Activated T-cell treated with anti-CD3 and anti-CD28 coated beads for 1 hour (primary cell): Measurements from ENCODE around the gene GID8.

Experiments
- DNase-seq: peaks from one replicate; pipeline ENCODE4 v3.0.0-alpha.2; 2020; ENCODE audit warnings: low read depth

The GID8 gene

DNA sequence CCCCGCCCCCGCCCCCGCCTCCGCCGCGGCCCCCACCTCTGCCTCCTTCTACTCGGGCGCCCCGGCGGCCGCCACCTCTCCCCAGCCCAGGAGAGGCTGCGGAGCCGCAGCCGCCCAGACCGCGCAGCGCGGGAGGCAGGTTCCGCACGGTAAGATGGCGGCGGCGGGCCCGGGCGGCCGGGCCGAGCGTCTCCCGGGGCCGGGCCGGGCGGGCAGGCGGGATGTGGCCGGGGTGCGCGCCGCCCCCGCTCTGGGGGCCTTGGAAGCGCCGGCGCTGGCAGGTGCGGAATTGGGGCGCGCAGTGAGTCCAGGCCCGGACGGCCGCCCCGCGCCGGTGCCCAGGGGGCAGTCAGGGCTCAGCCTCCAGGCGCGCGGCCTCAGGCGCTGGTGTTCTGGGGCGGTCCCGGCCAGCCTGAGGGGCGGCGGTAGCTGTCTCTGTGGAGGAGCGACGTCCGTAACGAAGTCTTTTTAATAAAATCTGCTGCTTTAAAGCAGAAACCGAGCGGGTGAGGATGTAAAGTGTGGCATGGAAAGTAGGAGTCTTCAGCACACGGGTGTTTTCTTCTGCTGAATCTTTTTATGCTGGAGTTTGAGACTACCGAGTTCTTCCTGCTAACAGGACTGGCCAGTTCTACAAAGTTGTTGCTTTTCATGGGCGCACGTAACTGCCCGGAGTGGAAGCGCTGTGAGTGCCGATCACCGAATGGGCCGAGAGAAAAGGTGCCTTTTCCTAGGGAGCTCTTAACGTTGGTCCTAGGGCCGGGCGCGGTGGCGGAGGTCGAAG, at the start of gene GID8:
Gene GID8, plus strand, starts transcription at position 43 of the 784 bp plus-strand sequence. CDS start 3,356 bp downstream, outside the sequence.
- DNase-seq: no peak

DNA sequence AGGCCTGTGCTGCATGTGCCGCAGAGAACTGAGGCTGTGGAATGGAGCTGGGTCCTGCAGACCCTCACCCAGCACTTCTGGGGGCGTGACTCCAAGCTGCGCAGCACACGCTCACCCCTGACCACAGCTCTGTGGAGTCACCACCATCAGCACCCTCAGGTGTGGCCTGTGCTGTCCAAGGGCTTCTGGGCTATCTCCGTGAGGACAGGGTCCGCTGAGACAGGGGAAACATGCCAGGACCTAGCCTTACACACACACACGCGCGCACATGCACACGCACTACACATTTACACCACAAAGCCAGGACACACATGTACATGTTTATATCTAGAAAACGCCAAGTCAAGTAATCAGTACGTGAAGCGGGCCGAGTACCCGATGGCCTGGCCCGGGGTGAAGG, 49.5 kb upstream of the GID8 start:
- no peak for DNase-seq

DNA sequence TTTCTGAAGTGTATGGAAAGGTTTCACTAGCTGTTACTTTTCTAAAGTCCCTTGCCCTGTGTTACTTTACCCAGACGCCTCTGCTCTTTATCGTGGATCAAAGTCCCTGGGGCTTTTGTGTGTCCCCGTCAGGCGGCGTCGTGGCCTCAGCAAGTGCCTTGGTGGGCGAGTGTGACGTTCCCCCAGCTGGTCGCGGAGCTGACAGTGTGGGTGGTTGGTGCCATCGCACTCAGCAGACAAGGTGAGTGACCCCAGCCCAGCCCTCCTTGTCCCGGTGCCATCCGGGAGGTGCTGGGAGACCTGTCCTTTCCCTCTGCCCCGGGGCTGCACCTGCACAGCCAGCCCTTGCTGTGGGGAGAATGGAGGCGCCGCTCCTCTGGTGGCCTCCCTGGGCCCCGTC, 49.0 kb upstream of the GID8 start:
- no peak for DNase-seq

DNA sequence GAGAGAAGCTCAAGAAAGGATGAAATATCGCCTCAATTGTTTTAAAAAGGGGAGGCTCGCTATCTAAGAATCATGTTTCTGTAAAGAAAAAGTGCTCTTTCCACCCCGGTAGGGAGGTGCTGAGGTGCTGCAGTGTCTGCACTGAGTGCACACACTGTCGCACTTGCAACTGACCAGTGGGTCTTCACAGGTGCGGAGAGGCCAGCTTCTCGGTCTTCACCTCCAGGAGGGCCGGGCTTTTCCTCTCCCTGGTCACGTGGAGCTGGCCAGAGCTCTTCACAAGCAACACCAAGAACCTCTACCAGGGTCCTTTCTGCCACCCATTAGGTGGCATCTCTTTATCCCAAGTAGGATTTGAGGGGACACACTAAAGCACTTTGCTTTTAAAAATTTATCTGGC, 48.5 kb upstream of the GID8 start:
- no peak for DNase-seq

DNA sequence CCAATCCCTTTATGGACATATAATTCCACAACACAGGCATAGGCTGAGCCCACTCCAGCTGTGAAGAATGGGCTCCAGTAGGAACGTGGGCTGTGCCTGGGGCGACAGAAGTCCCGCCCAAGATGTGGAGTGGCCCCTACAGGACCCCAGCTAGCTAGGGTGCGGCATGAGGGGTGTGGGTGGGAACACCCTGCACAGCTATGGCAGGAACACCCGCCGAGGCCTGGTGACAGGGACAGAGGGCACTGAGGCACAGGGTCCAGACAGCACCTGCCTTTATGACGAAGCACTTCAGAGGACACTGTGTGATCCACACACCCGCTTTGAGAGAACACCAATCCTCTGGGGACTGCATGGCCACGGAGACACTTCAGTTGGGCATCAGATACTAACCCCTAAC, 48.1 kb upstream of the GID8 start:
- DNase-seq: no peak

DNA sequence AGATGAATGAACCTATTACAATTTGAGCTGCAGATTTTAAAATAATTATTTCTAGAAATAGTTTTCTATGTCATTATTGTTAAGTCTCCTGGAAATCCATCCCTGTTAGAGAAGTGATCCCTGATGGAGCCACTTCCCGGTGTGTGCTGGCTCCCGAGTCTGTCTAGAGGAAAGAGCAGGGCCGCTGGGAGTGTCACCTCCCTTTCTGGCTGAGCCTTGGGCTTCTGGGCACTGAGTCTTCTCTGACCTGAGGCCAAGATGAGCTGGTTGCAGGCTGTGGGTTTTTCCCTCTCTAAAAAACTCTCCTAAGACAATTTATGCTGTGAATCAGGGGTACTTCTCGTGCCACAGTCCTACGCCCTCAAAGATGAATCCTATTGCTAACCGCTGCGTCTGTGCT, 47.5 kb upstream of the GID8 start:
- DNase-seq: no peak

DNA sequence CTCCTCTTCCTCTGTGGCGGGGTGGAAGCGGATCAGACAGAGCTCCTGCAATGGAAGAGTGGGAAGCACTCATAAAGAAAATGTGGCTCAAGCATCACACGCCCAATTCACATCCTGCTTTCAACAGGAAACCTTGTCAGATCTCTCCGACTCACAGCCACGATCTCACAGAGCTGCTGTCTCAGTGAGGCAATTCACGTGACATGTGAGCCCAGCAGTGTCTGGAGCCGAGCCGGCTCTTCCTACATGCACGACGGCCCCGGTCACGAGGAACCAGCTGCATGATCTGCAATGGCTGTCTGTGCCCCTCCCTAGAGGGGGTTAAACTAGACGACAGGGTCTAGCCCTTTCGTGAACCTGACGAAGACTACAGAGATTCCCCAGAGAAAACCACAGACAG, 46.8 kb upstream of the GID8 start:
- peak; percentile 34 for DNase-seq

DNA sequence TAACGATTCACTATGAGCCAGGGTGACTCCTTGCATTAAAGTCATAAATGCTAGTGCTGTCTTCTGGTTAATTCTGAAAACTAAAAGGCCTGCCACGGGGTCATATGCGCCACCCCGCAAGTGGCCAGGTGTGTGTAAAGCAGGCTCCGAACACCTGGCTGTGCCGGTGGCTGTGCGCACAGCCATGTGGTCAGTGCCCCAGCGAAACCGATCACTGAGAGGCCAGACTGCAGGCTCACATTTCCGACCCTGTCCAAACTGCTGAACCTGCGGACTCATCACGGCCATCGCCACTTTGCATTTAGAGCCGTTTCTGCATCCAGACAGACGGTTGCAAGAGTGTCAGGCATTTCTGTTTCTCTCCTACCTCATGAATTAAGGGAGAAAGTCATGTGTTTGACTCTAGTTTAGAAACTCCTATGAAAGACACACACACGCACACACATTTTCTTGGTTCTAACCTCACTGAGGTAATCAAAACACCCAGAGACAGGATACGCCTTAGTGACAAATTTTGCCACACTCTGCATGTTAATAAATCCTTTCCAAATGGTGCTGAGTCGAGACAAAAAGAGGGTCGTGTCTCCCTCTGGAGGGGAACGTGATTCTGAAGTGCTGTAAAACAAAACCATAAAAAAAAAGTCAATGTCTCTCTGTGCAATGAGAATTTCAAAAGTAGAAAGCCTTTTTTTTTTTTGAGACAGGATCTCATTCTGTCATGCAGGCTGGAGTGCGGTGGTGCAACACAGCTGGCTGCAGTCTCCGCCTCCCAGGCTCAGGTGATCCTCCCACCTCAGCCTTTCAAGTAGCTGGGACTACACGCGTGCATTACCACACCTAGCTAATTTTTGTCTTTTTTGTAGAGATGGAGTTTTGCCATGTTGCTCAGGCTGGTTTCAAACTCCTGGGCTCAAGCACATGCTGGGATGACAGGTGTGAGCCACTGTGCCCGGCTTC, 45.3 kb upstream of the GID8 start:
- no peak for DNase-seq

DNA sequence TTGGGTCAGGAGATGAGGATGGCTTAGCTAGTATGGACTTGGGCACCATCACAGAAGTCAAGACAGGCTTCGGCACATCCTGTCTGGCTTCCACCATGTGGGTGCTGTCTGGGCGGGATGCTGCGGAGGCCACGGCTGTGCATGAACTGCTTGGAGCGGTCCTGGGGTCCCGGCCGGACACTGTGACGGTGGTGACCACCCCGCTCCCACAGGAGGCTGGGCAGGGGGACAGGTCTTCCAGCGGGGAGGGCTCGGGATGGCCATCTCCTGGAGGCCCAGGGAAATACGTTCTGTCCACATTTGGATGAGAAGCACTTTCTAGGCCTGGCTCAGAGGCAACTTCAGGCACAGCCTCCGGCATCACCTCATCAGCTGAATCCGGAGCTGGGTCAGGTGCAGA, 44.2 kb upstream of the GID8 start:
- no peak for DNase-seq

DNA sequence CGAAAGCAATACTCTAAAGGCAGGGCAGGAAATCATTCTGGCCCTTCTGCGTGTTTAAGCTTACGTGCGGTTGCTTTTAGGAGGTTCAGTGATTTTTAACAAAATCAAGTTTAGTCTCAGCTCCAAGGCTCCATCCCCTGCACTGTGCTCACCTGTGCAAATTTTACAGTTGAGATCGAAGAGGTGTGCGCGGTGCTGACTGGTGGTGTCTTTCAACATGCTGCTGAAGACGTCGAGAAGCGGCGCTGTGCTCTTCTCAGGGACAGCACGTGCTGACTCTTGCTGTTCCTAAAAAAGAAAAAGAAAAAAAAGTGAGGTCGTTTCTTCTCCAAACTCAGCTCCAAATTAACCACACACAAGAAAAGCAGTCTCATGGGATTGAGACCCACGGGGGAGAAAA, 43.7 kb upstream of the GID8 start:
- no peak for DNase-seq

DNA sequence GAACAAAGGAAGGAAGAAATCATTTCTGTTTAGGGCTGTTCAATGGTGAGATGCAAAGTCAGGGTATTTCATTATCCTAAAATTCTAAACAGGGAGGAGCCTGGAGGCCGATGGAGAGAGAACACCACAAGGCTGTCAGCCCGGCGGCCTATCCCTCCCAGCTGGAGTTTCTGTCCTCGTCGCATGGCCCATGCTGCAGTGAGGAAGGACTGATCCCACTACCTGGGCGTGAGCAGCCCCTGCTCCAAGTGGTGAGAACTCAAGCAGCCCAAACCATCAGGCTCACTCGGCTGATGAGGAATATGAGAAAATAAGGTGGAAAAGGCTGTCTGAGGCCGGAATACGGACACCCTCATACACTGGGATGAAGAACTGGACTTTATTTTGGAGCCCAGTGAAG, 42.4 kb upstream of the GID8 start:
- no peak for DNase-seq

DNA sequence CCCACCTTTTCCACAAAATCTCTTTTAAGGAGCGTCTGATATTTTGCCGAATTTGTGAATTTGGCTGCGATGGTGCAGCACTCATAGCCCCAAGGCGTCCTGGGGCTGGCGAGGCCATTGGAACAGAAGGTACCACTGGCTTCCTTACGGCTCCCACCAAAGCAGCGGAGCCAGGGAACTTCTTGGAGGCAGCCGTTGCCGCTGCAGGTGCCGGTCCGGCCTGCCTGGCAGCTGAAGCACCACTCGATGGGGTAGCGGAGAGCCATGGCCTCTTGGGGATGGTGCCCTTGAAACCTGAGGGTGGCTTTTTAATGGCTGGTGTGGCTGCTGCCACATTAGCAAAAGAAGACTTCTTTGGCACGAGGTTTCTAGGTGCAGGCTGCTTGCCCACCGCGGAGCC, 41.4 kb upstream of the GID8 start:
- no peak for DNase-seq

DNA sequence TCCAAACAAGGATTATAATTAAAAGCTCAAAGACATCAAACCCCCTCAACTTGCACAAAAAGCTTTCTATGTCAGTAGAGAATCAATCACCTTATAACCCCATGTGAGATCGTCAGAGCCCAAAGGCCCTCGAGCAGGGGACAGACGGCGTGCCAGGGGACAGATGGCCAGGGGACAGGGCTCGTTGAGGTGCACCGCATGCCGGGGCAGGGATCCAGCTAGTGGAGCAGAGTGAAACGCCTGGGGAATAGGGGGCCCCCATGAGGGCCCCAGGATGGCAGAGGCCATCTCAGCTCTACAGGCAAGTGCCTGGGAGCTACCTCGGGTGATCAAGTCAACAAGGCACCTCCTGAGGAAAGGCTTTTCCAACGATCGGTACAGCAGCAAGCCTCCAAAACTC, 40.3 kb upstream of the GID8 start:
- no peak for DNase-seq

DNA sequence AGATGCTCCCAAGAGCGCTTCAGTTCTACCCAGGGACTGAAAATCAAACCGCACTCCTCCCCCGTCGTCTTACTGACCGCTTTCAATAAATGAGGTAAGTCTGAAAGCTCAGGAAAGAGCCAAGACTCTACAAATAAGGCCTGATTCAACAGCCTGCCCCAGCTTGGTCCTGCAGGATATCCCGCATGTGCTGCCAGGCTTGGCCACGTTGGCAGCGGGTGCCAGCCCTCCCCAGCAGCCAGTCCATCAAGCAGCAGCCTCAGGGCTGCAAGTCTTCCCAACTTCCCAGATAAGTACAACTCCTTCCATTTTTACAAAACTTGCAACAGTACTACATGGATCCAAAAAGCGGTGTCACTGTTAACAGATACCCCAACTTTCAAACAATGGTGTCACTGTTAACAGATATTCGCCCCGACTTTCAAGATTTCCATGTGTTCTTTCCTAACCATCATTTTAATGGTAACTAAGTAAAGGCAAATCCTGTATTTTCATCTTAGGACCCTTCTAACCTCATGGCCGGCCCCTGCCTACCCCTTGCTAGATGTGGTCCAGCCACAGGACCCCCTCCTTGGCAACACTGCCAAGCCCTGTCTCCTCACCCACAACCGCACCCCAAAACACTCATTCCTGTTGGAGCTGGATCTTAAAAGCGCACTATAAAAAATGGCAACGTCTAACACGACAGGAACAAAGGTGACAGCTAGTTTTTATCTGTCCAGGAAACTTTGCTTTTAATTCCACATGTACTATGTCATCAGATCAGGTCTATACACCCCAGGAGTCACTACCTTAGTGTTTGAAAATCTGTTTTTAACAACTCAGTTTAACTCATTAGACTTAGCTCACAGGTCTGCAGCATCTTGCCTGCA, 39.6 kb upstream of the GID8 start:
- no peak for DNase-seq

DNA sequence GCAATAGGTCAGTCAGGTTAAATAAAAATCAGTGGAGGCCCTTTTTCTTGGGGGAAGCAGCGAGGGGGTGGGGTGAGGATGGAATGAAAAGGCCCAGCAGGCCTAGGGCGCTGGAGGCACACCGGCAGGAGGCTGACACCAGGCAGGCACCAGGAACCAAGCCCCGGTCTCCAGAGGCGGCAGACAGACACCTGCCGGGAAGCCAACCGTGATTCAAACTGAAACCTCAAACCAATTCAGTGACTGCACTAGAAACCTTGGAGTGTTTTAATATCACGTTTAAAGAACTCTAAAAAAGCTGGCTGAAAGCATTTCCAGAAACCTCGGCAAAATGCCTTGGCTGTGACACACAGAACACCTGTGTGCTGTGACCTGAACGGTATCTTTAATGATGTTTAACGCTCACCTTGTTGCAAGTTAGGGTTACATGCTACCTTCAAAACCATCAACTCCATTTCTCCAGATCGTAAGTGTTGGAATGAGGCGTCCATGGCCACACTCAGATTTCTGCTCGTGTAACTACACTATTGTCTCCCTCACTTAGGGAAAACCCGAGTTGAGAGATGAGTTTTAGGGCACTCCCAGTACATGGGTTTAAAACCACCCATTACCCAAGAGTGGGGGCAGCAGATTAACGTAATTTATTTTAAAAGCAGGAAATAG, 38.8 kb upstream of the GID8 start:
- no peak for DNase-seq

DNA sequence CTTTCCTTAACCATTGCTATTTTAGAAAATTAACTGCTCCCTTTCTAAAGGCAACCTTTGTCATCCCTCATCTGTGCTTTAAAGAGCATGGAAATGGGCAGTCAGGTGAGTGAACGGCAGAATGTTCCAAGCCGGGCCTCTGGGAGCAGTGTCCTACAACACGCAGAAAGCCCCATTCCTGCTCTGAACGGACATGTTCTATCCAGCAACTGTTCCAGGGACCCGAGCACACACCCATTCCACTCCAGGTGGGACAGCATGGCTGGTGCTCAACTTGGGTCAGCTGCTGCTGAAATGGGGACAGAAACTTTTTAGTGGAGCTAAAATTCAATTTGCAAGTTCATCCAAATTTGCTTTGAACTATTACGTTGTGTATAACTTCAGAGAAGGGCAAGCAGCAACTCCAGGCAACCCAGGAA, 38.3 kb upstream of the GID8 start:
- DNase-seq: no peak

DNA sequence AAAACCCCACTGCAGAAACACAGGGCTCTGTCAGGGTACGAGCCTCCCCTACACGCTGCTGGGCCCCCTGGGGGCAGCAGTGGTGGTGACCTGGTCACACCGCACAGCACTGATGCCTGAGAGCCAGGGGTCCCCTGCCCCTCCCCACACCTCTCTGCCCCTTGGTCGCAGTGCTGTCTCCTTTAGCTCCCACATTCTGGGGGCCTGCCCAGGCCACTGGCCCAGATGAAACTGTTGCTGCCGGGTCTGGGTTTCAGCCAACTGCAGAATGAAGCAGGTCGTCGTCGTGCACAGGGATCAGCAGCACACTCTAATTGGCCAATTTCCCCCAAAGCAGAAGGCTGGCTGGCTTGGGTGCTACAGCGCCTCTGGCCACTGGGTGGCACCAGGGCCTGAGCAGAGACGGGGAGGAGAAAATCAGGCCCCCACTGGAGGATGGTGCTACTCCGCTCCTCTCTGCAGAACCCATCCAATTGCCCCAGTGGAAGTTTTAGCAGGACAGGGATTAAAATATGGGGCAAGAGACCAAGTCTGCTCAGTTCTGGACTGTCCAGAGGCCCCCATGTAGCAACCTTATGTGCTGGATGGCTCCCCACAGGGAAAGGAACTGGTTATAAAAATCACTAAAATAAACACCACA, 37.8 kb upstream of the GID8 start:
- DNase-seq: peak; percentile 61

DNA sequence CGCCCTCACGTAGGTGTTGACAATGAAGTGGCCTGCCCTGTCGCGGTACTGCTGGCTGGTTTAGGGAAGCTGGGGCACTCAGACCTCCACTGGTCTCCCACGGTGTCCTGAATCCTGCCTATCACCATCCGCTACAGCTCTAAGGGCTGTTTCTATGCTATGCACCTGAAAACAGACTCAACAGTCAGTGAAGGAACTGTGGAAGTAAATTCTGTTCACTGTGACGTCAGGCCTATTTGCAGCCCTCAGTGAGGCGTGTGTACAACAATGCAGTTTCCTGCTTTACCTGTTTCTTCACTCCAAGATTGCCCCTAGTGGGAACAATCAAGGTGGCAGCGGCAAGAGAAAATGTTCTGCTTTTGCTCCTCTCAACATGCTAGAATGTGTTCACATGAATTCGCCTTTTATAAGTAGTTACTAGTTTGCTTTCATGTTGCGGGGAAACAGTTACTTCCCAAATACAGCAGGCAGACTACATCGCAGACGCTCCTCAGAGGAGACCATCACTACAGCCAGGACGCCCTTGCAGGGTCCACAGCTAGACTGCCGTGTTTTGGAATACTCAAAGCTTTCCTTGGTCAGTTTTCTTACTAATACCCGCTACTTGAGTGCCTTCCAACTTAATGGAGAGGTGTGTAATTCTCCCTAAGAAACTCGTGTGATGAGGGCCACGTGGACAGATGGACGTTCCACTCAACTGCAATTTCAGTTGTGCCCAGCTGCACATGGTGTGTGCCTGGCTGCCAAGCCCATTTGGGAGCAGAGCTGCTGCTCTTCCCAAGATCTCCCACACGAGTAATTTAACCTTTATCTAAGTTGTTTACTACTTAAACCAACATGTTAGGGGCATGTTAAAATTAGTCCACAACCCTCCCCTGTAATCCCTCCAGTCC, 37.0 kb upstream of the GID8 start:
- DNase-seq: no peak

DNA sequence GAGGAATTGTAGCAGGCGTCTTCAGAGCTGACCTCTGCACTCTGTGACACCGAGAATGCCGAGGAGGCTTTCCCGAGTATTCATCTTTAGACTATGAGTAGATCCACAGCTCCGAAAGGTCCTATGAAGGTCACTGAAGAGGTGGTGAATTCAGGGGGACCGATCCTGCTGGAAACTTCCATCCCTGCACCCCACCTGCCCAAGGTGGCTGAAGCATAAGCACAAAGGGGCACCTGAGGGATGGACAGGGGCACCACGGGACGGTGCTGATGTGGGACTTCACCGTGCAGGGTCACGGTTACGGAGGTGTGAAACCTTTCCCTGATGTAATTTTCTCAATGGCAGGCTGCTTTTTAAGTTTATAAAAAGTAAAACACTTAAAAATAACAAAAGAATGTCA, 36.1 kb upstream of the GID8 start:
- no peak for DNase-seq

DNA sequence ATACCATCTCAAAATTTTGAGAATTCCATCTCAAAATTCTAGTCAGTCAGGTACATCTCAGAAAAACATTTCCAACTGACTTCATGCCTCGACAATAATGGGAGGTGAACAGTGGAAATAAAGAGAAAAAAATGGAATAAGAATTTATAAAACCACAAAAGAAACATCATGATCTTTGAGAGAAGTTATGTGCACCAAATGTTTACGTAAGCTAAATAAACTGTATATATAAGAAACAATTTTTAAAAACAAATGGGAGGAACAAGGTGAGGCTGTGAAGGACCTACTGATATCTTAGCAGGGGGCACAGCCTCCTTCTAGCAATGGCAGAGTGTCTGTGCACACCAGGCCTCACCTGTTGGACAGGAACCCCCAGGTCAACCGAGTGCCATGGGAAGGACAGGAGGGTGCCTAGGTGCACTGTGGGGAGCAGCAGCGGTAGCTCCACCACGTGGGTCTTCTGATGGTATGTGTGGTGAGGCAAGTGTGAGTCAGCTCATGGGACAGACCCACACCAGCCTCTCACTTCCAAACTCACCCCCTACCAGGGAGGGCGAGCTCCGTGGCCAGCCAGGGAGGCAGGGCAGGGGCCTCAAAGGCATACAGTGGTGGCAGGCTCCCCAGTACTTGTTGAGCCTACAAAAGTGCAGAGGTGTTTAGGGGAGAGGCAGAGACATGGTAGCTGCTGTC, 34.9 kb upstream of the GID8 start:
- no peak for DNase-seq
